Stimulated activated naive CD8-positive, alpha-beta T cell treated with anti-CD3 and anti-CD28 coated beads, Interleukin-15, amount 100 ng/mL, for 72 hours (primary cell): ENCODE results near the gene TMEM120B.

Experiments
- ATAC-seq: fragments of 150-1000 bp; cut with Tn5 transposase; 2 replicates; pipeline ENCODE4 v1.10.0; 2021; ENCODE audit warnings: mild to moderate bottlenecking, moderate library complexity
- DNase-seq, 2 donors: peaks; one replicate each; pipeline ENCODE4 v3.0.0; 2021 to 2022
- H3K27ac Mint-ChIP-seq, 2 donors: one replicate each; pipeline ENCODE4 v1.8.0; 2022; ENCODE audit warnings: mild to moderate bottlenecking in 2 of 2, mixed read lengths in 2 of 2, moderate library complexity in 2 of 2
- H3K27me3 Mint-ChIP-seq: one replicate; pipeline ENCODE4 v1.8.0; 2022; ENCODE audit warnings: mixed read lengths
- H3K4me1 Mint-ChIP-seq: one replicate; pipeline ENCODE4 v1.8.0; 2022; ENCODE audit warnings: mild to moderate bottlenecking, mixed read lengths
- H3K4me3 Mint-ChIP-seq, 2 donors: one replicate each; pipeline ENCODE4 v1.8.0; 2022; ENCODE audit warnings: mild to moderate bottlenecking in 2 of 2, mixed read lengths in 2 of 2, moderate library complexity in 1 of 2
- H3K9me3 Mint-ChIP-seq, 2 donors: one replicate each; pipeline ENCODE4 v1.8.0; 2022; ENCODE audit warnings: mixed read lengths in 2 of 2

TMEM120B gene

GRCh38 chr12:121796855-121797751, 84.6 kb downstream of the TMEM120B start:
- no peak for ATAC-seq
- Mint-ChIP-seq H3K4me1 (peaks cover 61% of the 10 kb centered on the region), H3K9me3 (no peaks in the 10 kb centered on the region), H3K27ac (peak overlapping the region; percentile 61 to 72), H3K27me3 (no peaks in the 10 kb centered on the region), H3K4me3 (peak overlapping the region; percentile 62 to 90)
- DNase-seq, result no peak

- ATAC-seq (no peak), DNase-seq (no peak)
- H3K9me3 Mint-ChIP-seq, result no peaks in the 10 kb centered on the region
- H3K4me3 Mint-ChIP-seq, result peak overlapping the region; percentile 82 to 90
- H3K27ac Mint-ChIP-seq, result no peak overlapping the region
- no peaks in the 10 kb centered on the region for H3K27me3 Mint-ChIP-seq
- peaks cover 63% of the 10 kb centered on the region for H3K4me1 Mint-ChIP-seq
Measured at GRCh38 chr12:121797937-121798786, 85.6 kb downstream of the TMEM120B start.

DNA sequence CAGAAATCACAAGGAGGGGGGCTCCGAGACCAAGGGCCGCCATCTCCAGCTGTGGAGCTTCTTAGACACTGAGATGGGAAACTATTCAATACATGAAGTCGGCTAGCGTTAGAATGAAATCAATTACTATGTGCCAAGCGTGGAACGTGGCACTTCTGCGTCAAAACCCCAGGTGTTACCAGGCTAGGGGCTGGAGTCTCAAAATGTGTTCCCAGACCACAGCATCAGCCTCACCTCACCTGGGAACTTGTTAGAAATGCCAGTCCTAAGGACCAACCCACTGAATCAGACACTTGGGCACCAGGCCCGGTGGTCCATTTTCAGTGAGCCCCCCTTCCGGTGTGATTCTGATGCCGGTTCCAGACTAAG, 86.2 kb downstream of the TMEM120B start:
- H3K27ac Mint-ChIP-seq, result peak overlapping the region in 1 of 2 donors; percentile 85
- H3K4me3 Mint-ChIP-seq, result peak overlapping the region; percentile 82 to 90
- no peaks in the 10 kb centered on the region for H3K9me3 Mint-ChIP-seq
- no peaks in the 10 kb centered on the region for H3K27me3 Mint-ChIP-seq
- peaks cover 63% of the 10 kb centered on the region for H3K4me1 Mint-ChIP-seq
- no peak for ATAC-seq
- no peak for DNase-seq

DNA sequence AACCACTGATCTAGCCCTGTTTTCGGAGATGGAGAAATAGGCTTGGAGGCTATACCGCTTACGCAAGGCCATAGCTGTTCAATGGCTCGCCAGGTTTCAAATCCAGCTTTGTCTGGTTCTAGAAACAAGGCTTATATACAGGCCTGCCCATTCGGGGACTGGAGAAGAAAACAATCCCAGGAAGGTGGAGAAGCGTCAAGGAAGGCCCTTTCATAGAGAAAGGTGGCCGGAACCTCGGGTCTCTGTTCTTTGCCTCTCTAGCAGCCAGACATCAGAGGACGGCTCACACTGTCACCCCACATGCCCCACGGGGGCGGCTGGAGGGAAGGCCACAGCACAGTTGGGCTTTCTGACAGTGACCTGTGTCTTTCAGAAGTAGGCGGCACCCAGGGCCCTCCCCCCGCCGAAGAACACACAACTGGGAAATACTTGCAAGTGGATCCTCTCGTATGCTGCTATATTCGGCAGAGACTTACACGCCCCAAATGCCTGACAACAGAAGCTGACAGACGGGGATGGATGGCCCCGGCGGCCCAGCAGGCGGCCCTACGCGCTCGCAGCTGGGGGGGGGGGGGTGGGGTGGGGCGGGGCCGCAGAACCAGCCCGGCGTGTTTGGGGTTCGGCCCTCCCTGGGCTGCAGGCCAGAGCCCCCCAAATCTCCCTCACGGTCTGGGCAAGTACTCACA, 86.7 kb downstream of the TMEM120B start:
- H3K4me3 Mint-ChIP-seq, result peak overlapping the region; percentile 82 to 90
- peak overlapping the region; percentile 59 to 85 for H3K27ac Mint-ChIP-seq
- H3K9me3 Mint-ChIP-seq, result no peaks in the 10 kb centered on the region
- H3K4me1 Mint-ChIP-seq, result peaks cover 59% of the 10 kb centered on the region
- DNase-seq, result peak; percentile 50 to 65
- ATAC-seq, result peak; percentile 6
- no peaks in the 10 kb centered on the region for H3K27me3 Mint-ChIP-seq

DNA sequence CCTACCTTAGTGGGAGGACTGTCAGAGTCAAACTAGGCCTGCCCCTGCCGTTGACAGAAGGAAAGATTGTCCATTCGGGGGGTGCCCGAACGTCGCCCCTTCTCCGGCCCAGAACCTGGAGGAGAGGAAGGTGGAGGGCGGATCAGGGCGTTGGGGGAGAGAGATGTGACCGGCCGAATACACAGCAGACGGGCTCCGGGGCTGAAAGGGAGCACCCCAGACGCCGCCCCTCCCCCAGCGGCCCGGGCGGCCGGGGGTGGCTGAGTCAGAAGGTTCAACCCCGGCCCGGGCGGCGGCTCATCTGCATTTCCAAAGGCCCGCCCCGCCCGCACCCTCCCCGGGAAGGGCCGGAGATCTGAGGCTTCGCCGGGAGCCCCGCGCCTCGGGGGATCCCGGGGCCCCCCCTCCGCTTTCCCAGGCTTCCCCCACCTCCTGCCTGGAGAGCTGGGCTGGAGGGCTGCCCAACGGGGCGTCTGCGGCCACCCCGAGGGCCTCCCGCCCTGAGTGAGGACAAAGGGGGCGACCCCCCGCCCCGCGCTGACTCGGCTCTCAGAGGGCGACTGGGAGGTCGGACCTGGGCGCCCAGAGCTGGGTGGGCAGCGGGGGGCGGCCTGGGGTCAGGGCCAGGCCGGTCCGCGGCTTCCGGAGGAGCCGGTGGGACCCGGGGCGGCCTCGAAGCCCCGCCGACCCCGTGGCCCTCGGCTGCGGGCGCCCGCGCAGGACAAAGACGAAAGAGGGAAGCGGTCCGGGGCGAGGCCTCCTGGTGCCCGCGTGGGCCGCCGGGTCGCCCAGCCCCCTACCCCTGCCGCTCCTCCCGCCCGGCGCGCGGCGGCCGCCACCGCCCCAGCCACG, 87.5 kb downstream of the TMEM120B start:
- ATAC-seq, result peak; percentile 45
- Mint-ChIP-seq H3K4me3 (peak overlapping the region; percentile 82 to 90), H3K4me1 (peaks cover 52% of the 10 kb centered on the region), H3K27me3 (no peaks in the 10 kb centered on the region), H3K9me3 (no peaks in the 10 kb centered on the region), H3K27ac (peak overlapping the region; percentile 60 to 90)
- DNase-seq, result peak; percentile 78 to 84

- peak; percentile 66 to 77 for DNase-seq
- peak overlapping the region; percentile 99 to 100 for H3K27ac Mint-ChIP-seq
- H3K9me3 Mint-ChIP-seq, result no peaks in the 10 kb centered on the region
- ATAC-seq, result no peak
- H3K4me1 Mint-ChIP-seq, result peaks cover 46% of the 10 kb centered on the region
- peak overlapping the region; percentile 98 to 99 for H3K4me3 Mint-ChIP-seq
- no peaks in the 10 kb centered on the region for H3K27me3 Mint-ChIP-seq
Measured at GRCh38 chr12:121800694-121801594, 88.4 kb downstream of the TMEM120B start.

- ATAC-seq (no peak), DNase-seq (peak in 1 of 2 donors; percentile 51)
Measured at GRCh38 chr12:121801595-121802484, 89.3 kb downstream of the TMEM120B start.

DNA sequence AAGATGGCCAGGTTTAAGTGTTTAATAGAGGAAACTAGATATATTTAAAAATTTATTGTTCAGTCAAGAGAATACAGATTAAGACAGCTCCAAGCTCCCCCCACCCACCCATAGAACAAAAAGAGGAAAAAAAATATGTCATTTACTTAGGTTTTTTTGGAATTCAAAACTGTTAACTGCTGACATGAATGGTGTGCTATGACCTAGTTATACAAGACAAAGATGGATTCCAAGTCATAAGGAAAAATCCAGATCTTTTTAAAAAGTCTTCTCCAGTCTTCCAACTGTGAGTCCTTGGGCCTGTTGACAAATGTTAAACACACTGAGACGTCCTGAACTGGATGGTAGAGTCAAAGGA, 89.9 kb downstream of the TMEM120B start:
- ATAC-seq, result no peak
- Mint-ChIP-seq H3K27me3 (no peaks in the 10 kb centered on the region), H3K4me1 (peaks cover 46% of the 10 kb centered on the region), H3K27ac (peak overlapping the region; percentile 99 to 100), H3K4me3 (peak overlapping the region; percentile 98 to 99), H3K9me3 (no peaks in the 10 kb centered on the region)
- DNase-seq, result no peak

More at GRCh38 chr12:121801595-121802484, 89.3 kb downstream of the TMEM120B start:
- peak overlapping the region; percentile 99 to 100 for H3K27ac Mint-ChIP-seq
- H3K4me1 Mint-ChIP-seq, result peaks cover 46% of the 10 kb centered on the region
- H3K27me3 Mint-ChIP-seq, result no peaks in the 10 kb centered on the region
- peak overlapping the region; percentile 98 to 99 for H3K4me3 Mint-ChIP-seq
- H3K9me3 Mint-ChIP-seq, result no peaks in the 10 kb centered on the region

GRCh38 chr12:121802843-121803698, 90.5 kb downstream of the TMEM120B start:
- ATAC-seq (peak; percentile 78), DNase-seq (peak; percentile 95 to 96)
- H3K4me3 Mint-ChIP-seq, result peak overlapping the region; percentile 98 to 99
- peaks cover 46% of the 10 kb centered on the region for H3K4me1 Mint-ChIP-seq
- peak overlapping the region; percentile 99 to 100 for H3K27ac Mint-ChIP-seq
- H3K27me3 Mint-ChIP-seq, result no peaks in the 10 kb centered on the region
- H3K9me3 Mint-ChIP-seq, result no peaks in the 10 kb centered on the region

- Mint-ChIP-seq H3K9me3 (no peaks in the 10 kb centered on the region), H3K4me1 (peaks cover 45% of the 10 kb centered on the region), H3K4me3 (peak within 1 kb of the TSS; percentile 98 to 99), H3K27me3 (no peaks in the 10 kb centered on the region), H3K27ac (peak within 1 kb of the TSS; percentile 99 to 100)
- DNase-seq (peak; percentile 64 to 65), ATAC-seq (peak; percentile 13)
Measured at GRCh38 chr12:121803861-121804416, 91.4 kb downstream of the TMEM120B start, which contains the start of gene SETD1B. SETD1B (plus strand) TSS chr12:121804009; CDS start chr12:121804738, 729 bp downstream.

DNA sequence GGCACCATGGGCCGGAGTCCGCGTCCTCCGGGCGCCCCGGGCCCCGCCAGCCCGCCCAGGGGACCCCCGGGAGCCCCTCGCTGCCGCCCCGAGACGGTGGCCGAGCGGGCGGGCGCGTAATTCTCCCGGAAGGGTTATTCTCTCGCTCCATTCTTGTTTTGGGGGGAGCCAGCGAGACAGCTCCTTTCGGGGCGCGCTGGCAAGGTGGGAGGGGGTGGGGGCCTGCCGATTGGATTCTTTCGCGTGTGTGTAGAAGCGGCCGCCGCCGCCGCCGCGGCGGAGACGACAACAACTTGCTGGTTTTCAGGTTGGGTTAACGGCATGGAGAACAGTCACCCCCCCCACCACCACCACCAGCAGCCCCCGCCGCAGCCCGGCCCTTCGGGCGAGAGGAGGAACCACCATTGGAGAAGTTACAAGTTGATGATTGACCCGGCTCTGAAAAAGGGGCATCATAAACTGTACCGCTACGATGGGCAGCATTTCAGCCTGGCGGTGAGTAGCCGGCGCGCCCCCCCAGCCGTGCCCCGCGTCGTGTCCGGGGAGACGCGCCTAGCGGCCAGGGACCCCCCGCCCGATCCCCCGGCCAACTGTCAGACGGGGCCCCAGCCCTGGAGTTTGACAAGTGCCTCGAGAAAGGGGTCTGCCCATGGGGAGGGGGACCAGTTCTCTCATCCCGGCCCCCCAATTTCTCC, 92.0 kb downstream of the TMEM120B start:
- Mint-ChIP-seq H3K27ac (peak overlapping the region; percentile 96 to 98), H3K27me3 (no peaks in the 10 kb centered on the region), H3K4me1 (peaks cover 42% of the 10 kb centered on the region), H3K4me3 (peak overlapping the region; percentile 88 to 89), H3K9me3 (no peaks in the 10 kb centered on the region)
- ATAC-seq (no peak), DNase-seq (peak; percentile 54 to 60)
